Trophoblast cell (in vitro differentiated cells and primary cell): ENCODE measurements around the gene SLC36A2. TPM values are rescaled to one million over a fixed set of nuclear protein-coding genes. Genes with fewer than 3 reads are reported as not detected.

Experiments
- DNase-seq, 2 donors: peaks; one replicate each; pipeline ENCODE4 v3.0.0-alpha.2; 2016
- H2AFZ ChIP-seq: 2 replicates; pipeline ENCODE4 v1.6.1; 2013; ENCODE audit warnings: low read length, moderate library complexity, mild to moderate bottlenecking; ENCODE audit not compliant: insufficient read depth, poor library complexity
- H2AK5ac ChIP-seq: 2 replicates; pipeline ENCODE4 v1.6.1; 2013; ENCODE audit warnings: mild to moderate bottlenecking, low read length
- H2BK120ac ChIP-seq: 2 replicates; pipeline ENCODE4 v1.6.1; 2013; ENCODE audit warnings: low read length, mild to moderate bottlenecking, moderate library complexity; ENCODE audit not compliant: insufficient read depth, poor library complexity
- H2BK12ac ChIP-seq: 2 replicates; pipeline ENCODE4 v1.6.1; 2013; ENCODE audit warnings: mild to moderate bottlenecking, low read length, moderate library complexity
- H2BK5ac ChIP-seq: 2 replicates; pipeline ENCODE4 v1.6.1; 2013; ENCODE audit warnings: low read length, low read depth, moderate library complexity, mild to moderate bottlenecking; ENCODE audit not compliant: poor library complexity
- H3K14ac ChIP-seq: 2 replicates; pipeline ENCODE4 v1.6.1; 2013; ENCODE audit warnings: mild to moderate bottlenecking, low read length
- H3K18ac ChIP-seq: 2 replicates; pipeline ENCODE4 v1.6.1; 2013; ENCODE audit warnings: mild to moderate bottlenecking, low read length
- H3K23ac ChIP-seq: 2 replicates; pipeline ENCODE4 v1.6.1; 2013; ENCODE audit warnings: low read length
- H3K27ac ChIP-seq: 2 replicates; pipeline ENCODE4 v1.5.1; 2013; ENCODE audit warnings: low read depth, mild to moderate bottlenecking, inconsistent platforms, low read length, moderate library complexity
- H3K27me3 ChIP-seq: 2 replicates; pipeline ENCODE4 v1.6.1; 2013; ENCODE audit warnings: inconsistent platforms, mild to moderate bottlenecking, low read length, moderate library complexity; ENCODE audit not compliant: insufficient read depth
- H3K36me3 ChIP-seq, 2 experiments: 1 replicate in 1 of 2; 2 replicates in 1 of 2; pipeline ENCODE4 v1.6.1; 2013; ENCODE audit warnings: low read length in 2 of 2, mild to moderate bottlenecking in 2 of 2, moderate library complexity in 1 of 2; ENCODE audit not compliant: insufficient read depth in 2 of 2, control insufficient read depth in 1 of 2
- H3K4ac ChIP-seq: 2 replicates; pipeline ENCODE4 v1.6.1; 2013; ENCODE audit warnings: low read depth, mild to moderate bottlenecking, low read length, moderate library complexity
- H3K4me1 ChIP-seq, 2 experiments: 1 replicate in 1 of 2; 2 replicates in 1 of 2; pipeline ENCODE4 v1.6.1; 2013; ENCODE audit warnings: low read length in 2 of 2, mild to moderate bottlenecking in 2 of 2, moderate library complexity in 1 of 2; ENCODE audit not compliant: insufficient read depth in 2 of 2, control insufficient read depth in 1 of 2
- H3K4me2 ChIP-seq: 2 replicates; pipeline ENCODE4 v1.6.1; 2013; ENCODE audit warnings: inconsistent platforms, mild to moderate bottlenecking, low read length, moderate library complexity
- H3K4me3 ChIP-seq: 2 replicates; pipeline ENCODE4 v1.5.1; 2013; ENCODE audit warnings: mild to moderate bottlenecking, low read depth, low read length, inconsistent platforms
- H3K79me1 ChIP-seq: one replicate; pipeline ENCODE4 v1.6.1; 2013; ENCODE audit warnings: low read length
- H3K79me2 ChIP-seq: 2 replicates; pipeline ENCODE4 v1.6.1; 2013; ENCODE audit warnings: low read length, mild to moderate bottlenecking; ENCODE audit not compliant: control insufficient read depth, insufficient read depth, poor library complexity
- H3K9ac ChIP-seq: 2 replicates; pipeline ENCODE4 v1.6.1; 2013; ENCODE audit warnings: mild to moderate bottlenecking, low read length
- H3K9me3 ChIP-seq: 2 replicates; pipeline ENCODE4 v1.6.1; 2013; ENCODE audit warnings: low read depth, mild to moderate bottlenecking, control low read depth, inconsistent platforms, low read length; ENCODE audit not compliant: insufficient read depth
- H4K12ac ChIP-seq: 2 replicates; pipeline ENCODE4 v1.6.1; 2013; ENCODE audit warnings: low read depth, mild to moderate bottlenecking, low read length, moderate library complexity
- H4K8ac ChIP-seq: 2 replicates; pipeline ENCODE4 v1.6.1; 2013; ENCODE audit warnings: low read depth, mild to moderate bottlenecking, low read length, moderate library complexity
- H4K91ac ChIP-seq: one replicate; pipeline ENCODE4 v1.6.1; 2013; ENCODE audit warnings: low read depth, mild to moderate bottlenecking, low read length, moderate library complexity
- WGBS: extraction: QIAGEN DNeasy Blood & Tissue Kit; methylation state at CpG from one replicate; pipeline ENCODE4 v1.1.7; 2013; ENCODE audit warnings: missing lambda C conversion rate; ENCODE audit not compliant: insufficient read length, insufficient coverage; ENCODE audit errors: extremely low coverage; 5-methylcytosine and 5-hydroxymethylcytosine counted together
- polyA plus RNA-seq: library from polyadenylated mRNA; stranded (reverse); fragments of 200-250 nt; gene quantifications from 2 replicates; pipeline ENCODE4 v1.2.3, GENCODE V29; 2013

SLC36A2 gene
- not detected in 2 replicates for polyA plus RNA-seq

DNA sequence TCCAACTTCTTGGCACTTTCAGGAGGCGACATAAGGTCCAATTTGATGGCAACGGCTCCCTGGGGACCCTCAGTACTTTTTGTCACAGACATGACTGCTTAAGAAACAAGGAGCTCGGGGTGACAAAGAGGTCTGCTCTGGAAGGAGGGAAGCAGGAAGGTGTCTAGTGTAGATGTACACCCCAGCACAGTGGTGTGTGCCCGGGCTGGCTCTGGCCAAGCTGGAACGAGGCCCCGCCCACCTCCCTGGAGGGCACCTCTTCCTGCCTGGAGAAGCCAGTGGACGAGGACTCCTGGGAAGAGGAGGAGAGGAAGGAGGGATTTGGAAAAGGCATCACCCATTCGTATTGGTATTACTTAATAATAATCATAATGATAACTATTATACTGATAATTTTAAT, at the start of gene SLC36A2:
TSS of gene SLC36A2 (minus strand) at position 191 of the 400 bp plus-strand sequence. CDS start at position 92, 99 bp downstream.
- no peak within 1 kb of the TSS for H4K8ac ChIP-seq
- no peaks in the 10 kb centered on the region for H3K79me2 ChIP-seq
- H3K9me3 ChIP-seq: peaks cover 3% of the 10 kb centered on the region
- no peak within 1 kb of the TSS for H3K18ac ChIP-seq
- H2AFZ ChIP-seq: no peak within 1 kb of the TSS
- no peak within 1 kb of the TSS for H3K23ac ChIP-seq
- no peaks in the 10 kb centered on the region for H3K27me3 ChIP-seq
- WGBS: no CpG with 5 or more reads among the region's 8 CpGs
- H3K27ac ChIP-seq: no peak within 1 kb of the TSS
- H4K12ac ChIP-seq: no peak within 1 kb of the TSS
- no peak within 1 kb of the TSS for H2BK5ac ChIP-seq
- H3K9ac ChIP-seq: no peak within 1 kb of the TSS
- no peak within 1 kb of the TSS for H3K14ac ChIP-seq
- H2BK120ac ChIP-seq: no peak within 1 kb of the TSS
- no peak within 1 kb of the TSS for H2AK5ac ChIP-seq
- no peaks in the 10 kb centered on the region for H3K79me1 ChIP-seq
- no peak within 1 kb of the TSS for H2BK12ac ChIP-seq
- no peak within 1 kb of the TSS for H4K91ac ChIP-seq
- no peak within 1 kb of the TSS for H3K4me3 ChIP-seq
- no peak within 1 kb of the TSS for H3K4ac ChIP-seq
- H3K4me2 ChIP-seq: no peak within 1 kb of the TSS
- H3K36me3 ChIP-seq: no peaks in the 10 kb centered on the region
- peaks cover 0 to 5% of the 10 kb centered on the region in 2 experiments for H3K4me1 ChIP-seq
- DNase-seq: no peak

DNA sequence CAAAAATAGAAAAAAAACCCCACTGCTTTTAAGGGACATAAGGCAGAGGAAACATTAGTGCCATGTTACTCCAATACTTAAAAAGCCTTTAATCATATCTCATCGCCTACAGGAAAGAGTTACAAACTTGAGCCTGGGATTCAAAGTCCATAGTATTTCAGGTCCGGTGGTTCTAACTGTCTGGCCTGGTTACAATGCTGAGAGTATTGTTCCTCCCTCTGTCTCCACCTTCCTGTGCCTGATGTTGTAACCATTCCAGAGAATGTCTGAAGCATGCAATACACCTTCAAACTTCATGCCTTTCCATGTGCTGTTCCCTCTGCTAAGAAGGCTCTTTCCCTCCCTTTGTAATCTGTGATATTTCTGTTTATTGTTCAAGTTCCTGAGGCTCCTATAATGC, 41.6 kb upstream of the SLC36A2 start:
- no peak overlapping the region for H2BK5ac ChIP-seq
- no peak overlapping the region for H4K8ac ChIP-seq
- H2AK5ac ChIP-seq: no peak overlapping the region
- H3K4me1 ChIP-seq: no peaks in the 10 kb centered on the region
- no peak overlapping the region for H3K4me2 ChIP-seq
- H3K4ac ChIP-seq: no peak overlapping the region
- H3K23ac ChIP-seq: no peak overlapping the region
- no peaks in the 10 kb centered on the region for H3K79me2 ChIP-seq
- WGBS: no CpG with 5 or more reads among the region's 2 CpGs
- no peaks in the 10 kb centered on the region for H3K36me3 ChIP-seq
- H4K12ac ChIP-seq: no peak overlapping the region
- H4K91ac ChIP-seq: no peak overlapping the region
- peaks cover 2% of the 10 kb centered on the region for H3K9me3 ChIP-seq
- H3K79me1 ChIP-seq: no peaks in the 10 kb centered on the region
- H3K9ac ChIP-seq: no peak overlapping the region
- H3K27ac ChIP-seq: no peak overlapping the region
- no peak overlapping the region for H3K18ac ChIP-seq
- no peak overlapping the region for H2BK120ac ChIP-seq
- H2BK12ac ChIP-seq: no peak overlapping the region
- peak in 1 of 2 donors; percentile 42 for DNase-seq
- no peak overlapping the region for H3K4me3 ChIP-seq
- H2AFZ ChIP-seq: no peak overlapping the region
- no peaks in the 10 kb centered on the region for H3K27me3 ChIP-seq
- no peak overlapping the region for H3K14ac ChIP-seq

DNA sequence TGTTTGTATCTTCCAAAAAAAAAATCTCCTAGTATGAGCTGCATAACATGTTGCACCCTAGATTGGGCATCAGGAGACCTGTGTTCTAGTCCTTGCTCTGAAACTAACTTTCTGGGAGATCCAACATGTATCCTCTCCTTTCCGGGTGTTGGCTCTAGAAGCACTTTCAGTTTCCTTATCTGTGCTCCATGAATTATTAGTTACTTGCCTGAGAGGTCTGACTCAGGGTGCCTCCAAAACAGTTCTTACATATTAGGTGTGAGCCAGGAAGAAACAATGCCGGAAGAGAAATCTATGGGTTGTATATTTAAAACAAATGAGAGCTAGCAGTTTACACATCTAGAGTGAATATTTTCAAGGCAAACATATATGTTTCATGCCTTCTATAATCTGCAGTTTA, 36.7 kb upstream of the SLC36A2 start:
- Histone ChIP-seq H2AK5ac (no peak overlapping the region), H3K27me3 (no peaks in the 10 kb centered on the region), H2BK12ac (no peak overlapping the region), H4K12ac (no peak overlapping the region), H3K23ac (no peak overlapping the region), H3K9ac (no peak overlapping the region), H3K4me1 (no peaks in the 10 kb centered on the region), H2BK120ac (no peak overlapping the region), H4K91ac (no peak overlapping the region), H3K4ac (no peak overlapping the region), H2BK5ac (no peak overlapping the region), H3K4me2 (no peak overlapping the region), H3K9me3 (peaks cover 5% of the 10 kb centered on the region), H4K8ac (no peak overlapping the region), H3K36me3 (no peaks in the 10 kb centered on the region), H3K79me1 (no peaks in the 10 kb centered on the region), H3K79me2 (no peaks in the 10 kb centered on the region), H3K4me3 (no peak overlapping the region), H3K18ac (no peak overlapping the region), H2AFZ (no peak overlapping the region), H3K27ac (no peak overlapping the region), H3K14ac (no peak overlapping the region)
- no CpG with 5 or more reads among the region's 2 CpGs for WGBS
- peak; percentile 8 to 32 for DNase-seq

DNA sequence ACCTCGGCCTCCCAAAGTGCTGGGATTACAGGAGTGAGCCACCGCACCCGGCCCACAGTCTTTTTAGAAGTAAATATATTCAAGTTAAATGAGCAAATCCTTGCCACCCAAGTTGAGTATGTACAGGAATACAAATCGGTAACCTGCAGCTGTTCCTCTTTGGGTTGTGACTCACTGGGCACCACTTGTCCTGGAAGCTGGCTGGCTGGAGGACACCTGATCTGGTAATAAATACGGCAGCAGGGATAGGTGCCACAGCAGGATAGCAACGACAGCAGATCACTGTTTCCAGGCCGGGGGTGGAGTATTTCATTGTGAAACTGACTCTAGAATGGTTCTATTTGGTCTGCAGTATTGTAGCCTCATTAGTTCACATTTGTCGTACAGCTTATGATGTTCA, 35.7 kb upstream of the SLC36A2 start:
- Histone ChIP-seq H3K79me2 (no peaks in the 10 kb centered on the region), H3K23ac (no peak overlapping the region), H3K4me1 (no peaks in the 10 kb centered on the region), H3K18ac (no peak overlapping the region), H3K4ac (no peak overlapping the region), H4K91ac (no peak overlapping the region), H3K14ac (no peak overlapping the region), H2AFZ (no peak overlapping the region), H4K8ac (no peak overlapping the region), H3K9me3 (peaks cover 8% of the 10 kb centered on the region), H3K4me2 (no peak overlapping the region), H3K27ac (no peak overlapping the region), H3K9ac (no peak overlapping the region), H3K27me3 (no peaks in the 10 kb centered on the region), H4K12ac (no peak overlapping the region), H2BK12ac (no peak overlapping the region), H3K79me1 (no peaks in the 10 kb centered on the region), H2BK120ac (no peak overlapping the region), H2BK5ac (no peak overlapping the region), H3K4me3 (no peak overlapping the region), H3K36me3 (no peaks in the 10 kb centered on the region), H2AK5ac (no peak overlapping the region)
- DNase-seq: peak in 1 of 2 donors; percentile 17
- WGBS: no CpG with 5 or more reads among the region's 8 CpGs
